ENCODE results near the gene TRUB2.

TRUB2 gene

DNA sequence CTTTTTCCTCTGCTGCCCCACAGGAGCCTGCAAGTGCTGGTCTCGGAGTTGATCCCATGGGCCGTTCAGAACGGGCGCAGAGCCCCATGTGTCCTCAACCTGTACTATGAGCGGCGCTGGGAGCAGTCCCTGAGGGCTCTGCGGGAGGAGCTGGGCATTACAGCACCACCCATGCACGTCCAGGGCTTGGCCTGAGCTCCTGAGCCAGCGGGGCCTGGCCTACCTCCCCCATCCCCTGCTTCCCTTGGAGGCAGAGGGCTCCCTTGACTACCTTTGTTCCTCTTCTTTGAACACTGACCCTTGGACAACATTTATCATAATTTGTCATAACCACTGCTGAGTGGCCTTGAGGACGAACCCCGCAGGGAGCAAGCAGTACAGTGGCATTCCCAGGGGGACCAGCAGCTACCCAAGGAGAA is 11.2 kb upstream of the TRUB2 start:
- Mint-ChIP-seq H3K36me3 (ENCODE audit: low read depth) (peaks cover 2% of the 10 kb centered on the region), H3K27me3 (ENCODE audit: low read depth) (no peaks in the 10 kb centered on the region), H3K27ac (no peak overlapping the region), H3K4me1 (ENCODE audit: low read depth) (no peaks in the 10 kb centered on the region), H3K9me3 (no peaks in the 10 kb centered on the region), H3K4me3 (no peak overlapping the region)
- no peak for DNase-seq (ENCODE audit: low spot score)

DNA sequence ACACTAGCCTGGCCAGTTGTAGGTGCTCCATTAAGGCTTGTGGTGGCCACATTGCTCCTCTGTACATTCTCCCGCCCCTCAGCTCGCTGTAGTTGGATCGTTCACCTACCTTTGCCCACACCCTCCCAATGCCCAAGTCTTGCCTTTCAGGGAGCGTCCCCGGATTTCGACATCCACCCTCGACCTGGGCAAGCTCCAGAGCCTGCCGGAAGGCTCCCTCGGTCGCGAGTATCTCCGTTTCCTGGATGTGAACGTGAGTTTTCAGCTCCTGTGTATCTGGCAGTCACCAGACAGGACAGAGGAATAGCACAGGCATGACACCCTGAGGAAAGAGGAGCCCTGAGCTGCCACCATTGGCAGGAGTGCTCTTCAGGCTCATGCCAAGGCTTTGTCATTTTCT is 3.4 kb upstream of the TRUB2 start:
- Mint-ChIP-seq H3K36me3 (ENCODE audit: low read depth) (peaks cover 8% of the 10 kb centered on the region), H3K27ac (no peak overlapping the region), H3K27me3 (ENCODE audit: low read depth) (no peaks in the 10 kb centered on the region), H3K9me3 (no peaks in the 10 kb centered on the region), H3K4me1 (ENCODE audit: low read depth) (peaks cover 8% of the 10 kb centered on the region), H3K4me3 (no peak overlapping the region)
- DNase-seq (ENCODE audit: low spot score), result no peak

DNA sequence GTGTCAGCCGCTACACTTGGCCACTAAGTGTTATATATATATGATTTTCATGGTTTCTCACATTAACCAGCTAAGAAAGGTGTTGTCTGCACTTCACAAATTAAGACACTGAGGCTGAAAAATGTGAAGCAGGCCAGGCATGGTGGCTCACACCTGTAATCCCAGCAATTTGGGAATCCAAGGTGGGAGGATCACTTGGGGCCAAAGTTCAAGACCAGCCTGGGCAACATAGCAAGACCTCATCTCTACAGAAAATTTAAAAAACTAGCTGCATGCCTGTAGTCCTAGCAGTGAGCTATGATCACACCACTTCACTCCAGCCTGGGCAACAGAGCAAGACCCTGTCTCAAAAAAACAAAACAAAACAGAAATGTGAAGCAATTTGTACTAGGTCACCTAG is 2.2 kb upstream of the TRUB2 start:
- no peaks in the 10 kb centered on the region for H3K27me3 Mint-ChIP-seq (ENCODE audit: low read depth)
- peak overlapping the region; percentile 90 for H3K4me3 Mint-ChIP-seq
- H3K27ac Mint-ChIP-seq, result no peak overlapping the region
- no peaks in the 10 kb centered on the region for H3K9me3 Mint-ChIP-seq
- H3K4me1 Mint-ChIP-seq (ENCODE audit: low read depth), result peaks cover 8% of the 10 kb centered on the region
- DNase-seq (ENCODE audit: low spot score), result no peak
- H3K36me3 Mint-ChIP-seq (ENCODE audit: low read depth), result peaks cover 8% of the 10 kb centered on the region

DNA sequence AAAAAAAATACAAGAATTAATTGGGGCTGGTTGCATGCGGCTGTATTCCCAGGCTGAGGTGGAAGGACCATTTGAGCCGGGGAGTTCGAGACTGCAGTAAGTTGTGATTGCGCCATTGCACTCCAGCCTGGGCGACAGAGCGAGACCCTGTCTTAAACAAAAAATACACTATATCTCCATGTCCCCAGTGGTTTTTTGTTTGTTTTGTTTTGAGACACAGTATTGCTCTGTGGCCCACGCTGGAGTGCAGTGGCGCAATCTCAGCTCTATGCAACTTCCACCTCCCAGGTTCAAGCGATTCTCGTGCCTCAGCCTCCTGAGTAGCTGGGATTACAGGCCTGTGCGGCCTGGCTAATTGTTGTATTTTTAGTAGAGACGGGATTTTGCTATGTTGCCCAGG is 1.5 kb upstream of the TRUB2 start:
- no peak for DNase-seq (ENCODE audit: low spot score)
- Mint-ChIP-seq H3K27me3 (ENCODE audit: low read depth) (no peaks in the 10 kb centered on the region), H3K4me3 (peak overlapping the region; percentile 90), H3K4me1 (ENCODE audit: low read depth) (peaks cover 8% of the 10 kb centered on the region), H3K27ac (peak overlapping the region; percentile 96), H3K36me3 (ENCODE audit: low read depth) (peaks cover 8% of the 10 kb centered on the region), H3K9me3 (no peaks in the 10 kb centered on the region)

DNA sequence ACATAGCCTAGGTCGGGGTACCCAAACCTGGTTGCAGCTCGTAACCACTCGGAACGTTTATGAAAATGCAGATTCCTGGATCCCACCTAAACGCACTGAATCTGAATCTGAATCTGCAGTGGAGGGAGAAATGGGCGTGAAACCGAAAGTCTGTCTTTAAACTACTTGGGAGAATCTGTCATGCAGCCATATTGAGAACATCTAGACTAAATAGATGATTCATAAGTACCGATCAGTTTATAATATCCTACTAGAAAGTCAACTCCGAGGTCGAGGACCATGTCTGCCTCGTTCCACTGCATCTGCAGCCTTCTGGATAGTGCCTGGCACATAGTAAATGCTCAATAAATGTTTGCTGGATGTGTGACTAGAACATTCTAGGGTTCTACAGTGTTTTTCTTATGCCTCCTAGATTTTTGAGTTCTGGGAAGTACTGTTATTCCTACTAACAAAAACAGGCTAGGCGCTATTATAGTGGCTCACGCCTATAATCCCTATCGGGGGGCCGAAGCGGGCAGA is 1.0 kb upstream of the TRUB2 start:
- no peak for DNase-seq (ENCODE audit: low spot score)
- no peaks in the 10 kb centered on the region for H3K9me3 Mint-ChIP-seq
- peaks cover 8% of the 10 kb centered on the region for H3K4me1 Mint-ChIP-seq (ENCODE audit: low read depth)
- H3K27me3 Mint-ChIP-seq (ENCODE audit: low read depth), result no peaks in the 10 kb centered on the region
- H3K36me3 Mint-ChIP-seq (ENCODE audit: low read depth), result peaks cover 6% of the 10 kb centered on the region
- peak overlapping the region; percentile 96 for H3K27ac Mint-ChIP-seq
- peak overlapping the region; percentile 90 for H3K4me3 Mint-ChIP-seq

DNA sequence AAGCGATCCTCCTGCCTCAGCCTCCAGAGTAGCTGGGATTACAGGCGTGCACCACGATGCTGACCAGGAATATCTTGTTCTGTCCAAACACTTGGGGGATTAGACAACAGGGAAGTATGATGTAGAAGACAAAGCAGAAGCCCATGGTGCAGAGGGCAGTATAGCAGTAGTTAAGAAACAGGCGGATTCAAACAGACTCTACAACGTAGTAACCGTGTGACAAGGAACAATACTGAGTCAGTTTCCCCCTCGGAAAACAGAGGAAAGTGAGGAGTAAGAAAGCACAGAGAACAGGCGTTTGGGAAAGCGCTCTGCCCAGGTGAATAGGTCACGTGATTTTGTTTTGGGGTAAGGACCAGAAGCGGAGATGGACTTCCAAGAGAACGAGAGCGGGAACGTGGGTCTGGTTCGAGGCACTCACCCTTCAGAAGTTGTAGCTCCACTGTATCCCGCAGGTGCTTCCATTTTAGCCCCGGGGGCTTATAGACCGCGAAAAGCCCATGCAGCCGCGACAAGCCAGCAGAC is 306 bp downstream of the TRUB2 start:
- H3K36me3 Mint-ChIP-seq (ENCODE audit: low read depth), result peaks cover 3% of the 10 kb centered on the region
- H3K27ac Mint-ChIP-seq, result peak overlapping the region; percentile 96
- H3K4me1 Mint-ChIP-seq (ENCODE audit: low read depth), result peaks cover 8% of the 10 kb centered on the region
- peak overlapping the region; percentile 90 for H3K4me3 Mint-ChIP-seq
- DNase-seq (ENCODE audit: low spot score), result no peak
- H3K27me3 Mint-ChIP-seq (ENCODE audit: low read depth), result no peaks in the 10 kb centered on the region
- no peaks in the 10 kb centered on the region for H3K9me3 Mint-ChIP-seq

DNA sequence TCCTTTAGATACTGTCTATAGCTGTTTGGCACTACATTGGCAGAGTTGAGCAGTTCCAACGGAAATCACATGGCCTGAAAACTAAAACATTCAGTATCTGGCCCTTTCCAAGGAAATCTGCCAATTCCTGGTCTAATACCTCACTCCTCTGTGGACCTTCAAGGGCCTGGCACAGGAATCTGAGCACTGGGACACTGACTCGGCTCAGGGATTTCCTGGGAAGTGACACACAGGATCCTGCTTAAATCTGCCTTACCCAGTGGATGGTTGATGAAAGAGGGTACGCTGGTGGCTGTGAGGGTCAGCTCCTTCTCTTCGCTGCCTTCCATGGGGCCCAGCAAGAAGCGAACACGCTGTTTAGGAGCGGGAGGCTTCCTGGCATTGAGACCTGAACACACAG is 904 bp downstream of the TRUB2 start:
- Mint-ChIP-seq H3K27ac (no peak overlapping the region), H3K4me1 (ENCODE audit: low read depth) (peaks cover 8% of the 10 kb centered on the region), H3K36me3 (ENCODE audit: low read depth) (peaks cover 5% of the 10 kb centered on the region), H3K27me3 (ENCODE audit: low read depth) (no peaks in the 10 kb centered on the region), H3K4me3 (peak overlapping the region; percentile 90), H3K9me3 (no peaks in the 10 kb centered on the region)
- no peak for DNase-seq (ENCODE audit: low spot score)

DNA sequence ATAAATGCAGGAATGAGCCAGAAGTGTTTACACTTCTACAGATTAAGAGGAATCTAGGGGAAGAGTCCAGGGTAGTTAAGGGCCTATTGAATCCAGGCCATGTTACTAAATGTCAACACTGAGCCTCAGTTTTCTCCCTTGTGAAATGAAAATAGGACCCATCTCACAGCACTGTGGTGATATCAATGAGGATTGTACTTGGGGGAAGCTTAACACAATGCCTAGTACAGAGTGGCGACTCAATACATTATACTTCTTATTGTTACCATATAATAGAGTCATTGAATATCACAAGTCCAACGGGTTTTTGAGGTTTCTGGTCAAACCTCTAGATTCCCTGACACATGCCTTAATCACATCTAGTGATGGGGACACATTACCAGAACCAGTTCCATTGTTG is 4.6 kb downstream of the TRUB2 start:
- H3K4me3 Mint-ChIP-seq, result no peak overlapping the region
- H3K27me3 Mint-ChIP-seq (ENCODE audit: low read depth), result no peaks in the 10 kb centered on the region
- no peaks in the 10 kb centered on the region for H3K4me1 Mint-ChIP-seq (ENCODE audit: low read depth)
- H3K36me3 Mint-ChIP-seq (ENCODE audit: low read depth), result peaks cover 8% of the 10 kb centered on the region
- no peak overlapping the region for H3K27ac Mint-ChIP-seq
- no peak for DNase-seq (ENCODE audit: low spot score)
- H3K9me3 Mint-ChIP-seq, result no peaks in the 10 kb centered on the region

DNA sequence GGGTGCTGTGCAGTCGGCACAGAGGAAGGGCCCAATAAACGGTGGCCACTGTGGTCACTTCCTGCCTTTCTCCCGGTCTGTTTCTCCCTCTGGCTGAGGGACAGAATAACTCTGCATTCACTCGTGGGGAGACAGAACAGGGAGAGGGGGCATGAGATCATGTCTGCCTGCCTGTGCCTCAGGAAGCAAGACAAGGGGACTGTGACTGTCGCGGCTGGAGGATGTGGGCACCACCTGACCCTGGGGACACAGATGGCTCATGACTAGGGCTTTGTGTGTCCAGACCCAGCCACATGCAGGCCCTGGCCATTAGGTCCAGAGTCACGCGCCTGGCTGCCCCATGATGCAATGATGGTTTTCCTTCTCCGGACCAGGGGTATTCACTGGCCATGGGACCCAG is 5.8 kb downstream of the TRUB2 start:
- no peaks in the 10 kb centered on the region for H3K4me1 Mint-ChIP-seq (ENCODE audit: low read depth)
- H3K27ac Mint-ChIP-seq, result no peak overlapping the region
- H3K27me3 Mint-ChIP-seq (ENCODE audit: low read depth), result no peaks in the 10 kb centered on the region
- no peak overlapping the region for H3K4me3 Mint-ChIP-seq
- peaks cover 10% of the 10 kb centered on the region for H3K36me3 Mint-ChIP-seq (ENCODE audit: low read depth)
- DNase-seq (ENCODE audit: low spot score), result no peak
- no peaks in the 10 kb centered on the region for H3K9me3 Mint-ChIP-seq

DNA sequence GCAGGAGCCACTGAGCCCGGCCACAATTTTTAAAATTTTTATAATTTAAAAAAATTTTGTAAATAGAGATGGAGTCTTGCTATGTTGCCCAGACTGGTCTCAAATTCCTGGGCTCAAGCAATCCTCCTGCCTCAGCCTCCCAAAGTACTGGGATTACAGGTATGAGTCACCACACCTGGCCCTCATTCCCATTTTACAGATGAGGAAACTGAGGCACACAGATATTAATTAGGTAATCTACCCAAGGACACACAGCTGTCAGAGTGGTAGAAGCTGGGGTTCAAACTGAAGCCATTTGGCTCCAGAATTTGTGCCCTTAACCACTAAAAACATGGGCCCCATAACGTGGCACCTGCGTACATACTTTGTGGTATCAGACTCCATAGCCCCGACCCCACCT is 7.5 kb downstream of the TRUB2 start:
- no peak overlapping the region for H3K27ac Mint-ChIP-seq
- H3K9me3 Mint-ChIP-seq, result no peaks in the 10 kb centered on the region
- H3K27me3 Mint-ChIP-seq (ENCODE audit: low read depth), result no peaks in the 10 kb centered on the region
- DNase-seq (ENCODE audit: low spot score), result no peak
- H3K4me1 Mint-ChIP-seq (ENCODE audit: low read depth), result no peaks in the 10 kb centered on the region
- peaks cover 18% of the 10 kb centered on the region for H3K36me3 Mint-ChIP-seq (ENCODE audit: low read depth)
- no peak overlapping the region for H3K4me3 Mint-ChIP-seq

DNA sequence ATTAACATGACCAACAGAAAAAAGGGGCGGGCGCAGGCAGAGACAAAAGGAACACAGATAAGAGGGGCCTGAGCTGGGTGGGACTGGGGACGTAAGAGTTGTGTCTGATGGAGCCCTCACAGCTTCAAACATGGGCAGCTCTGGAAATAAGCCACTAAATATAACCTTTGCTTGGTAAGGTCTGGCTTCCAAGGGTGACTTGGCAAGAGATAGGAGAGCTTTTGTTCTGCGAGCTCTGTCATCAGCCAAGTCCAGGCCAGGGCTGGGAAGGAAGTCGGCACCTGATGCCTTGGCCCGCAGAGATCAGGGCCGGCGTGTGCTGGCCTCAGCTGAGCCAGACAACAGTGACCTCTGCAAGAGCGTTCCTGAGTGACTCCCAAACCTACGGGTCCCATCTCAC is 11.8 kb downstream of the TRUB2 start:
- no peaks in the 10 kb centered on the region for H3K27me3 Mint-ChIP-seq (ENCODE audit: low read depth)
- H3K36me3 Mint-ChIP-seq (ENCODE audit: low read depth), result peaks cover 18% of the 10 kb centered on the region
- H3K4me1 Mint-ChIP-seq (ENCODE audit: low read depth), result no peaks in the 10 kb centered on the region
- H3K27ac Mint-ChIP-seq, result no peak overlapping the region
- no peak overlapping the region for H3K4me3 Mint-ChIP-seq
- no peak for DNase-seq (ENCODE audit: low spot score)
- no peaks in the 10 kb centered on the region for H3K9me3 Mint-ChIP-seq

DNA sequence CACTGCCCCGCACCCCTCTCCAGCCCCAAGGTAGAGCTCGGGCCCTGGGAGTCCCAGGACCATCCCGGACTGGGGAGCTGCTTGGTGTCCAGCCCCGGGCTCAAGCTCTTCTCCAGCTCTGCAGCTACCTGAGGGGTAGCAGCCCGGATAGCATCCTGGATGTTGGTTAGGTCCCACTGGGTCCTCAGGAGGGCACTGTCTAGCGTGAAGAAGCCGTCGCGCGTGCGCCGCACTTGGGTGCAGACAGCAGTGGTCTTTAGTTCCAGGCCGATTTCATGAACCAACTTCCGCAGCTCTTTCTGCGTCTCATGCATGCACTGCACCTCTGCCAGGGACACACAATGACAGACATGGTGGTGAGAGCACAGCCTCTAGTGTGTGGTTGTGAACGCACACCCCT is 12.7 kb downstream of the TRUB2 start:
- Mint-ChIP-seq H3K9me3 (no peaks in the 10 kb centered on the region), H3K4me1 (ENCODE audit: low read depth) (no peaks in the 10 kb centered on the region), H3K36me3 (ENCODE audit: low read depth) (peaks cover 18% of the 10 kb centered on the region), H3K4me3 (no peak overlapping the region), H3K27me3 (ENCODE audit: low read depth) (no peaks in the 10 kb centered on the region), H3K27ac (no peak overlapping the region)
- no peak for DNase-seq (ENCODE audit: low spot score)

DNA sequence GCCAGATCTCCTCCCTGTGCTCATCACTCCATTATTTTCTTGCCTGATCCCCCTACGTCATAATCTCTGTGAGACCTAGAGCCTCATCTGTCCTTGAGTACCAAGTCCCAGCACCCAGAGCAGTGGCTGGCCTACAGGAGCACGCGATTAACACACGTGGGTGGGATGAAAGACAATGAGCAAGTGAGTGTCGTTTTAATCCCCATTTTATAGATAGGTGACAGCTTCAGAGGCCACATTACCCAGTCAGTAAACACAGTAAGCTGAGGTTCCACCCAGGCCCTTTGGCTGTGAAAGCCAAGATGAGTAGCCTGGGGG is 17.3 kb downstream of the TRUB2 start:
- Mint-ChIP-seq H3K4me1 (ENCODE audit: low read depth) (no peaks in the 10 kb centered on the region), H3K27me3 (ENCODE audit: low read depth) (no peaks in the 10 kb centered on the region), H3K27ac (no peak overlapping the region), H3K9me3 (no peaks in the 10 kb centered on the region), H3K36me3 (ENCODE audit: low read depth) (peaks cover 3% of the 10 kb centered on the region), H3K4me3 (no peak overlapping the region)
- no peak for DNase-seq (ENCODE audit: low spot score)

DNA sequence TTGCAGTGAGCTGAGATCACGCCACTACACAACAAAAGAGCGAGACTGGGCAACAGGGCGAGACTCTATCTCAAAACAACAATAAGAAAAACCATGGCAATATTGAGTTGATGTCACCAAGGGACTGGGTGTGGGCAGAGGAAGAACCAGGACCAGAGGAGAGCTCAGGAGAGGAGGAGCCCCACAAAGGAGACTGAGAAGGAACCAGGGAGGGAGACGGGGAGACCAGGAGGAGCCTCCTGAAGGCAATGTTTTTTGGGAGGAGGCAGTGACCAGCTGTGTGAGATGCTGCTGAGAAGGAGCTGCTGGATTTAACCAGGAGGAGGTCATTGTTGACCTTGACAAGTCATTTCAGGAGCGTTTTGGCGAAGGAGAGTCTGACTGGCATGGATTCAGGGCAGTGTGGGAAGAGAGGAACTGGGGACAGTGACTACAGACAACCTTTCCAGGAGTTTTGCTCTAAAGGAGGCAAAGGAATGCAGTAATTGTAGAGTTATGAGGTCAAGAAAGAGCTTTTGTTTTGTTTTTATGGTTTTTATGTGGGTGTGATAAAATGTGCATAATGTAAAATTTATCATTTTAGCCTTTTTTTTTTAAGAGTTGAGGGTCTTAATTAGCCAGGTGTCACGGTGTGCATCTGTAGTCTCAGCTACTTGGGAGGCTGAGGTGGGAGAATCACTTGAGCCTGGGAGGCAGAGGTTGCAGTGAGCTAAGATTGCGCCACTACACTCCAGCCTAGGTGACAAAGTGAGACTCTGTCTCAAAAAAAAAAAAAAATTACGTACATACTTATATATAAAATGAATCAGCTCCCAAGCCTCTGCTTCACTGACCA is 17.9 kb downstream of the TRUB2 start:
- no peaks in the 10 kb centered on the region for H3K27me3 Mint-ChIP-seq (ENCODE audit: low read depth)
- no peaks in the 10 kb centered on the region for H3K9me3 Mint-ChIP-seq
- H3K27ac Mint-ChIP-seq, result no peak overlapping the region
- DNase-seq (ENCODE audit: low spot score), result no peak
- no peak overlapping the region for H3K4me3 Mint-ChIP-seq
- peaks cover 2% of the 10 kb centered on the region for H3K36me3 Mint-ChIP-seq (ENCODE audit: low read depth)
- no peaks in the 10 kb centered on the region for H3K4me1 Mint-ChIP-seq (ENCODE audit: low read depth)
